OCI-LY1 (cell line): Measurements from ENCODE around the gene RSF1.
A peak's percentile ranks its signal among the peaks of the same experiment; 100 is the strongest.
"Not testable (repeated sequence)": the region's sequence is repeated elsewhere in the genome, so short reads cannot be mapped to it uniquely, and the experiment has no call there.

Experiments
- H2AFZ ChIP-seq: fragments of 200-600 bp; sonication (generic), shearing (Covaris generic); 2 replicates; pipeline ENCODE4 v1.6.0; 2014; ENCODE audit warnings: antibody characterized with exemption, mild to moderate bottlenecking, low read length
- H3F3A ChIP-seq: fragments of 200-600 bp; sonication (generic), shearing (Covaris generic); 2 replicates; pipeline ENCODE4 v1.6.0; 2014; ENCODE audit warnings: mild to moderate bottlenecking, antibody characterized with exemption, low read length, moderate library complexity; ENCODE audit not compliant: insufficient read depth
- H3K27ac ChIP-seq: fragments of 200-600 bp; sonication (generic); 2 replicates; pipeline ENCODE4 v1.5.1; 2014; ENCODE audit warnings: low read length, mixed run types, mild to moderate bottlenecking, low read depth; ENCODE audit not compliant: poor library complexity, severe bottlenecking
- H3K27me3 ChIP-seq: fragments of 200-600 bp; sonication (generic); 2 replicates; pipeline ENCODE4 v1.6.0; 2014; ENCODE audit warnings: antibody characterized with exemption, mild to moderate bottlenecking, low read length, moderate library complexity; ENCODE audit not compliant: insufficient read depth
- H3K36me3 ChIP-seq: fragments of 200-600 bp; sonication (generic); 2 replicates; pipeline ENCODE4 v1.6.1; 2014; ENCODE audit warnings: mild to moderate bottlenecking, antibody characterized with exemption, low read length, moderate library complexity, mixed read lengths; ENCODE audit not compliant: insufficient read depth
- H3K4me1 ChIP-seq: fragments of 200-600 bp; sonication (generic); 2 replicates; pipeline ENCODE4 v1.5.1; 2014; ENCODE audit warnings: mild to moderate bottlenecking, low read length, moderate library complexity; ENCODE audit not compliant: insufficient read depth, severe bottlenecking
- H3K4me2 ChIP-seq: fragments of 200-600 bp; sonication (generic), shearing (Covaris generic); 2 replicates; pipeline ENCODE4 v1.6.1; 2014; ENCODE audit warnings: low read length
- H3K4me3 ChIP-seq: fragments of 200-600 bp; sonication (generic); 2 replicates; pipeline ENCODE4 v1.5.1; 2014; ENCODE audit warnings: low read length, low read depth, mild to moderate bottlenecking, mixed read lengths; ENCODE audit not compliant: poor library complexity, severe bottlenecking
- H3K79me2 ChIP-seq: fragments of 200-600 bp; shearing (Covaris generic); 2 replicates; pipeline ENCODE4 v1.6.1; 2016; ENCODE audit warnings: mixed run types, low read length, mixed read lengths; ENCODE audit not compliant: insufficient read depth
- H3K9ac ChIP-seq: fragments of 200-600 bp; sonication (generic), shearing (Covaris generic); 2 replicates; pipeline ENCODE4 v1.6.1; 2014; ENCODE audit warnings: mild to moderate bottlenecking, low read length, mixed read lengths
- H3K9me2 ChIP-seq: fragments of 200-600 bp; sonication (generic), shearing (Covaris generic); 2 replicates; pipeline ENCODE4 v1.6.1; 2014; ENCODE audit warnings: low read depth, mild to moderate bottlenecking, low read length, mixed read lengths
- H3K9me3 ChIP-seq: fragments of 200-600 bp; shearing (Covaris generic); 2 replicates; pipeline ENCODE4 v1.6.1; 2014; ENCODE audit warnings: low read length, mixed read lengths
- H4K20me1 ChIP-seq: fragments of 200-600 bp; sonication (generic), shearing (Covaris generic); 2 replicates; pipeline ENCODE4 v1.6.0; 2016; ENCODE audit warnings: mild to moderate bottlenecking, low read length; ENCODE audit not compliant: insufficient read depth
- CTCF ChIP-seq: fragments of 200-600 bp; sonication (generic), shearing (Covaris generic); IDR thresholded peaks from 2 replicates; pipeline ENCODE4 v1.5.1; 2017; ENCODE audit warnings: mild to moderate bottlenecking, antibody characterized with exemption, low read length, moderate library complexity, mixed read lengths
- EZH2 ChIP-seq: fragments of 200-600 bp; sonication (generic), shearing (Covaris generic); IDR thresholded peaks from 2 replicates; pipeline ENCODE4 v1.8.0; 2017; ENCODE audit warnings: borderline replicate concordance, mixed run types, mild to moderate bottlenecking, antibody characterized with exemption, low read length, moderate library complexity, mixed read lengths

The RSF1 gene

GRCh38 chr11:77828926-77829325 lies 8.4 kb upstream of the RSF1 start:
- no peak for TF ChIP-seq EZH2
- no peak for TF ChIP-seq CTCF
- H3K4me2 ChIP-seq: no peak overlapping the region

GRCh38 chr11:77823775-77824174 lies 3.3 kb upstream of the RSF1 start:
- no peak overlapping the region for H3K4me2 ChIP-seq
- H3K4me1 ChIP-seq: peaks cover 12% of the 10 kb centered on the region
- peaks cover 4% of the 10 kb centered on the region for H3K79me2 ChIP-seq
- no peaks in the 10 kb centered on the region for H3K9me3 ChIP-seq
- H3K27me3 ChIP-seq: no peaks in the 10 kb centered on the region
- no peaks in the 10 kb centered on the region for H3K36me3 ChIP-seq
- no peaks in the 10 kb centered on the region for H3K9me2 ChIP-seq
- no peak overlapping the region for H3K9ac ChIP-seq
- no peaks in the 10 kb centered on the region for H4K20me1 ChIP-seq
- no peak overlapping the region for H2AFZ ChIP-seq
- 0 out of 2 replicates have a peak, but pooled peaks cover 4% of the 10 kb centered on the region for H3F3A ChIP-seq
- TF ChIP-seq CTCF (no peak), EZH2 (no peak)
- H3K4me3 ChIP-seq: no peak overlapping the region
- H3K27ac ChIP-seq: no peak overlapping the region

More at GRCh38 chr11:77828926-77829325, 8.4 kb upstream of the RSF1 start:
- no peaks in the 10 kb centered on the region for H4K20me1 ChIP-seq
- no peaks in the 10 kb centered on the region for H3K36me3 ChIP-seq
- H3K27me3 ChIP-seq: no peaks in the 10 kb centered on the region
- H3K4me1 ChIP-seq: no peaks in the 10 kb centered on the region
- no peak overlapping the region for H3K9ac ChIP-seq
- H2AFZ ChIP-seq: no peak overlapping the region
- H3K9me2 ChIP-seq: no peaks in the 10 kb centered on the region
- H3K4me3 ChIP-seq: no peak overlapping the region
- H3K79me2 ChIP-seq: no peaks in the 10 kb centered on the region
- H3K9me3 ChIP-seq: no peaks in the 10 kb centered on the region
- no peak overlapping the region for H3K27ac ChIP-seq
- no peaks in the 10 kb centered on the region for H3F3A ChIP-seq

GRCh38 chr11:77822126-77822525 lies 1.6 kb upstream of the RSF1 start:
- not testable (repeated sequence) for H3K9me2 ChIP-seq, H3K27ac ChIP-seq, H3K4me3 ChIP-seq, H3K4me2 ChIP-seq, H3K36me3 ChIP-seq, H3K9me3 ChIP-seq, H4K20me1 ChIP-seq, H3F3A ChIP-seq, H2AFZ ChIP-seq, H3K27me3 ChIP-seq, H3K9ac ChIP-seq
- peaks cover 21% of the 10 kb centered on the region for H3K79me2 ChIP-seq
- peaks cover 17% of the 10 kb centered on the region for H3K4me1 ChIP-seq

- Histone ChIP-seq H2AFZ (0 out of 2 replicates have a peak overlapping the region, but pooled peaks have one; percentile 32), H3K9me2 (no peaks in the 10 kb centered on the region), H3K79me2 (peaks cover 28% of the 10 kb centered on the region), H3K27ac (no peak overlapping the region), H3K4me2 (peak overlapping the region; percentile 96), H3K9me3 (no peaks in the 10 kb centered on the region), H3K9ac (peak overlapping the region; percentile 57), H3K4me1 (peaks cover 17% of the 10 kb centered on the region), H3K36me3 (peaks cover 12% of the 10 kb centered on the region), H3K4me3 (peak overlapping the region; percentile 84), H3K27me3 (no peaks in the 10 kb centered on the region), H3F3A (0 out of 2 replicates have a peak, but pooled peaks cover 4% of the 10 kb centered on the region), H4K20me1 (no peaks in the 10 kb centered on the region)
- TF ChIP-seq CTCF: no peak
- no peak for TF ChIP-seq EZH2
Measured at GRCh38 chr11:77821349-77821851, 878 bp upstream of the RSF1 start.
